HepG2 (cell line): Measurements from ENCODE around the gene KLHL33. TPM values are rescaled to one million over a fixed set of nuclear protein-coding genes. Genes with fewer than 3 reads are reported as not detected.
A peak's percentile ranks its signal among the peaks of the same experiment; 100 is the strongest.

Experiments
- ATF7-NPFF ChIP-seq: sonication (generic); formaldehyde crosslinking; IDR thresholded peaks from 2 replicates; pipeline ENCODE4 v1.8.1; 2023; ENCODE audit warnings: mild to moderate bottlenecking, low read depth, missing genetic modification reagents, moderate library complexity
- CENPX ChIP-seq: sonication (generic); formaldehyde crosslinking; IDR thresholded peaks from 2 replicates; pipeline ENCODE4 v1.9.0; 2021; ENCODE audit warnings: mild to moderate bottlenecking, missing genetic modification reagents, moderate library complexity
- DMAP1 ChIP-seq: IDR thresholded peaks from 2 replicates; pipeline ENCODE4 v1.6.1; 2016
- EEA1 ChIP-seq: sonication (generic); formaldehyde crosslinking; IDR thresholded peaks from 2 replicates; pipeline ENCODE4 v1.5.1; 2020; ENCODE audit warnings: mild to moderate bottlenecking, missing genetic modification reagents, borderline replicate concordance
- ERF ChIP-seq: IDR thresholded peaks from 2 replicates; pipeline ENCODE4 v1.6.1; 2018; ENCODE audit warnings: missing biosample characterization, missing genetic modification reagents
- FUBP1 ChIP-seq: sonication (generic); formaldehyde crosslinking; IDR thresholded peaks from 2 replicates; pipeline ENCODE4 v1.5.1; 2020; ENCODE audit warnings: missing genetic modification reagents, mild to moderate bottlenecking, borderline replicate concordance
- NCOA2 ChIP-seq: sonication (generic); formaldehyde crosslinking; IDR thresholded peaks from 2 replicates; pipeline ENCODE4 v1.8.0; 2022; ENCODE audit warnings: inconsistent platforms
- POLR2AphosphoS5 ChIP-seq: IDR thresholded peaks from 2 replicates; pipeline ENCODE4 v1.6.1; 2012; ENCODE audit warnings: low read depth, low read length
- TRIM22 ChIP-seq: fragments of 450-650 bp; IDR thresholded peaks from 2 replicates; pipeline ENCODE4 v1.6.1; 2017
- ZBTB2 ChIP-seq: sonication (generic); formaldehyde crosslinking; IDR thresholded peaks from 2 replicates; pipeline ENCODE4 v1.8.0; 2022; ENCODE audit warnings: low read depth, missing genetic modification reagents
- ZNF570 ChIP-seq: sonication (generic); formaldehyde crosslinking; IDR thresholded peaks from 2 replicates; pipeline ENCODE4 v1.4.0; 2020; ENCODE audit warnings: mild to moderate bottlenecking, missing genetic modification reagents, borderline replicate concordance
- ZSCAN12 ChIP-seq: sonication (generic); formaldehyde crosslinking; IDR thresholded peaks from 2 replicates; pipeline ENCODE4 v1.9.0; 2021; ENCODE audit warnings: mild to moderate bottlenecking, missing genetic modification reagents
- ZZZ3 ChIP-seq: sonication (generic); formaldehyde crosslinking; IDR thresholded peaks from 2 replicates; pipeline ENCODE4 v1.4.0; 2020; ENCODE audit warnings: missing genetic modification reagents, mild to moderate bottlenecking, borderline replicate concordance
- polyA plus RNA-seq, 8 experiments: library from polyadenylated mRNA; depleted of rRNA in 3 of 8; stranded (reverse) in 7 of 8; unstranded in 1 of 8; fragments of >200 nt; fragmentation: Illumina TruSeq in 4 of 8; extraction: Trizol in 4 of 8; gene quantifications; 2 replicates each; pipeline versions ENCODE4 v1.2.1 to v1.2.3, GENCODE V29; 2011 to 2016; ENCODE audit warnings: low read depth in 4 of 8, missing spikeins in 1 of 8, mixed read lengths in 1 of 8; ENCODE audit not compliant: insufficient read depth in 1 of 8
- total RNA-seq, 5 experiments: library from RNA; depleted of rRNA; stranded (reverse); fragments of >200 nt; fragmentation: Illumina TruSeq; extraction: Trizol; gene quantifications; 2 replicates each; pipeline ENCODE4 v1.2.3, GENCODE V29; 2016; ENCODE audit warnings: low read depth in 1 of 5
- TF ChIP-seq, protein P1 (sequence below): sonication (generic); formaldehyde crosslinking; IDR thresholded peaks from 2 replicates; pipeline ENCODE4 v1.8.1; 2023; ENCODE audit warnings: missing genetic modification reagents, mild to moderate bottlenecking, borderline replicate concordance
- TF ChIP-seq, protein P2 (sequence below): sonication (generic); formaldehyde crosslinking; IDR thresholded peaks from 2 replicates; pipeline ENCODE4 v1.9.0; 2022; ENCODE audit warnings: missing genetic modification reagents, mild to moderate bottlenecking, borderline replicate concordance
- TF ChIP-seq, protein P3 (sequence below), 2 experiments: fragments of 450-650 bp in 1 of 2; sonication (generic) in 1 of 2; formaldehyde crosslinking; IDR thresholded peaks; 2 replicates each; pipeline versions ENCODE4 v1.5.0 to v1.8.0; 2020 to 2022; ENCODE audit warnings: mild to moderate bottlenecking in 1 of 2, missing genetic modification reagents in 1 of 2
- TF ChIP-seq, protein P4 (sequence below): sonication (generic); formaldehyde crosslinking; IDR thresholded peaks from 2 replicates; pipeline ENCODE4 v1.4.0; 2020; ENCODE audit warnings: mild to moderate bottlenecking, missing genetic modification reagents

The KLHL33 gene
- total and polyA plus RNA-seq, 2 of the 13 experiments (the other 11 are each of a cell fraction or from before 2014, with no cell fraction given), result not detected

DNA sequence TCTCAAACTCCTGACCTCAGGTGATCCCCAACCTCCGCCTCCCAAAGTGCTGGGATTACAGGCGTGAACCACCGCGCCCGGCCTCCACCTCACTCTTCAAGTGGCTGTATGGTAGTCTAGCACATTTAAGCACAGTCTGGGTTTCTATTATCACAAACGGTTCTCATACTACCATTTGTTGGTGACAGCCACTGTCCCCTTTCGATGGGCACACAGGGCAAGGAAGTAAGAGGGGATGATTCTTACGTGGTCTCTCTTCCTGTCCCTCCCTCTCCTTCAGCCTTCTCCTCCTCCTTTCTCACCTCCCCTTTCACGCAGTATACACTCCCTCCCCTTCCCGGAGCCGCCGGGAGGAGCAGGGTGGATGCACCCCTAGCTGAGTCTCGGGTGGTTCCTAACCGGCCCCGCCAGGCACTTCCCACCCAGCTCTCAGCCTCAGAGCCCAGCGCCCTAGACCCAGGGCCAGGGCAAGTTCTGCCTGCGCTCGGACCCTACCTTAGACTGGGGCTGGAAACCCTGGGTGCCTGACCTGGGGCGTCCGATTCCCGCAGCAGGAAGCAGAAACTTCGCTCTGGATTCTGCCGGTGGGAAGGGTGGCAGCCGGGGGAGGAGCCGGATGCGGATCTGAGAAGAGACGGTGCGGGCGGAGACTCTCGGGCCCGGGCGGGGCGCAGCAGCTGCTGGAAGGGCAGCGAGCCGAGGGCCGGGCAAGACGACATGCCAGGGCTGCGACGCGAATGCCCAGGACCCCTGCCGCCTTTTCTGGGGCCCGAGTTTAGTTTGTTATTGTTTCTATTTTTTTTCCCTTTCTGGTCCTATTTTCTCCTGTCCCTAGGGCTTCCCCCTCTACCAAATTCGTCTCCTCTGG, 22.9 kb downstream of the KLHL33 start, which contains the start of gene TEP1 (continued):
- TF ChIP-seq ERF (CRISPR knock-in tag) (peak; percentile 90), ZZZ3 (peak; percentile 69; the same call in 1 of the 2 replicates), FUBP1 (CRISPR knock-in tag) (no peak), NCOA2 (CRISPR knock-in tag) (0 out of 2 replicates have a peak, but pooled peaks have one; percentile 10), POLR2AphosphoS5 (peak; percentile 89), ATF7-NPFF (peak; percentile 82), TRIM22 (no peak), EEA1 (CRISPR knock-in tag) (no peak; the same call in 1 of the 2 replicates), DMAP1 (CRISPR knock-in tag) (peak; percentile 47; the same call in 1 of the 2 replicates), ZNF570 (peak; percentile 68; the same call in 1 of the 2 replicates), ZSCAN12 (CRISPR knock-in tag) (0 out of 2 replicates have a peak, but pooled peaks have one; percentile 23), ZBTB2 (CRISPR knock-in tag) (no peak), CENPX (CRISPR knock-in tag) (peak; percentile 84; the same call in 1 of the 2 replicates)
- TF ChIP-seq, protein P1, sequence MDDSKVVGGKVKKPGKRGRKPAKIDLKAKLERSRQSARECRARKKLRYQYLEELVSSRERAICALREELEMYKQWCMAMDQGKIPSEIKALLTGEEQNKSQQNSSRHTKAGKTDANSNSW (CRISPR knock-in tag), result peak; percentile 68; the same call in 1 of the 2 replicates
- TF ChIP-seq, protein P2, sequence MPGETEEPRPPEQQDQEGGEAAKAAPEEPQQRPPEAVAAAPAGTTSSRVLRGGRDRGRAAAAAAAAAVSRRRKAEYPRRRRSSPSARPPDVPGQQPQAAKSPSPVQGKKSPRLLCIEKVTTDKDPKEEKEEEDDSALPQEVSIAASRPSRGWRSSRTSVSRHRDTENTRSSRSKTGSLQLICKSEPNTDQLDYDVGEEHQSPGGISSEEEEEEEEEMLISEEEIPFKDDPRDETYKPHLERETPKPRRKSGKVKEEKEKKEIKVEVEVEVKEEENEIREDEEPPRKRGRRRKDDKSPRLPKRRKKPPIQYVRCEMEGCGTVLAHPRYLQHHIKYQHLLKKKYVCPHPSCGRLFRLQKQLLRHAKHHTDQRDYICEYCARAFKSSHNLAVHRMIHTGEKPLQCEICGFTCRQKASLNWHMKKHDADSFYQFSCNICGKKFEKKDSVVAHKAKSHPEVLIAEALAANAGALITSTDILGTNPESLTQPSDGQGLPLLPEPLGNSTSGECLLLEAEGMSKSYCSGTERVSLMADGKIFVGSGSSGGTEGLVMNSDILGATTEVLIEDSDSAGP (CRISPR knock-in tag), result peak; percentile 84; the same call in 1 of the 2 replicates
- TF ChIP-seq, protein P3, sequence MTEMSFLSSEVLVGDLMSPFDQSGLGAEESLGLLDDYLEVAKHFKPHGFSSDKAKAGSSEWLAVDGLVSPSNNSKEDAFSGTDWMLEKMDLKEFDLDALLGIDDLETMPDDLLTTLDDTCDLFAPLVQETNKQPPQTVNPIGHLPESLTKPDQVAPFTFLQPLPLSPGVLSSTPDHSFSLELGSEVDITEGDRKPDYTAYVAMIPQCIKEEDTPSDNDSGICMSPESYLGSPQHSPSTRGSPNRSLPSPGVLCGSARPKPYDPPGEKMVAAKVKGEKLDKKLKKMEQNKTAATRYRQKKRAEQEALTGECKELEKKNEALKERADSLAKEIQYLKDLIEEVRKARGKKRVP (CRISPR knock-in tag; IDR thresholded peaks at IDR 0.05), result 0 out of 4 replicates have a peak, but pooled peaks of 1 of the 2 experiments have one; percentile 18
- TF ChIP-seq, protein P4, sequence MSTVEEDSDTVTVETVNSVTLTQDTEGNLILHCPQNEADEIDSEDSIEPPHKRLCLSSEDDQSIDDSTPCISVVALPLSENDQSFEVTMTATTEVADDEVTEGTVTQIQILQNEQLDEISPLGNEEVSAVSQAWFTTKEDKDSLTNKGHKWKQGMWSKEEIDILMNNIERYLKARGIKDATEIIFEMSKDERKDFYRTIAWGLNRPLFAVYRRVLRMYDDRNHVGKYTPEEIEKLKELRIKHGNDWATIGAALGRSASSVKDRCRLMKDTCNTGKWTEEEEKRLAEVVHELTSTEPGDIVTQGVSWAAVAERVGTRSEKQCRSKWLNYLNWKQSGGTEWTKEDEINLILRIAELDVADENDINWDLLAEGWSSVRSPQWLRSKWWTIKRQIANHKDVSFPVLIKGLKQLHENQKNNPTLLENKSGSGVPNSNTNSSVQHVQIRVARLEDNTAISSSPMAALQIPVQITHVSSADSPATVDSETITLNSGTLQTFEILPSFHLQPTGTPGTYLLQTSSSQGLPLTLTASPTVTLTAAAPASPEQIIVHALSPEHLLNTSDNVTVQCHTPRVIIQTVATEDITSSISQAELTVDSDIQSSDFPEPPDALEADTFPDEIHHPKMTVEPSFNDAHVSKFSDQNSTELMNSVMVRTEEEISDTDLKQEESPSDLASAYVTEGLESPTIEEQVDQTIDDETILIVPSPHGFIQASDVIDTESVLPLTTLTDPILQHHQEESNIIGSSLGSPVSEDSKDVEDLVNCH (CRISPR knock-in tag), result peak; percentile 62; the same call in 1 of the 2 replicates
